Neural cell (in vitro differentiated cells): ENCODE measurements around the gene BABAM2. TPM values are rescaled to one million over a fixed set of nuclear protein-coding genes. Genes with fewer than 3 reads are reported as not detected.

Experiments used
- H2AFZ ChIP-seq: fragments of 200-600, 300-800 bp; sonication (generic), shearing (Covaris generic); 2 replicates; pipeline ENCODE4 v1.6.0; 2014; ENCODE audit warnings: low read depth, mild to moderate bottlenecking, antibody characterized with exemption, low read length, moderate library complexity
- H3F3A ChIP-seq: fragments of 200-600 bp; shearing (Covaris generic); 2 replicates; pipeline ENCODE4 v1.6.1; 2016; ENCODE audit warnings: mild to moderate bottlenecking, moderate library complexity, mixed read lengths, antibody characterized with exemption, low read length; ENCODE audit not compliant: insufficient read depth, poor library complexity, severe bottlenecking
- H3K27ac ChIP-seq: fragments of 200-600, 300-800 bp; sonication (generic), shearing (Covaris generic); 2 replicates; pipeline ENCODE4 v1.5.1; 2014; ENCODE audit warnings: mild to moderate bottlenecking, low read length, moderate library complexity
- H3K27me3 ChIP-seq: fragments of 300-800, 200-600 bp; sonication (generic), shearing (Covaris generic); 2 replicates; pipeline ENCODE4 v1.6.0; 2014; ENCODE audit warnings: mild to moderate bottlenecking, low read depth, low read length, moderate library complexity; ENCODE audit not compliant: insufficient read depth
- H3K36me3 ChIP-seq: fragments of 300-800, 200-600 bp; sonication (generic), shearing (Covaris generic); 2 replicates; pipeline ENCODE4 v1.5.1; 2014; ENCODE audit warnings: mild to moderate bottlenecking, antibody characterized with exemption, low read length, moderate library complexity; ENCODE audit not compliant: insufficient read depth
- H3K4me2 ChIP-seq: fragments of 300-800, 200-600 bp; sonication (generic), shearing (Covaris generic); 2 replicates; pipeline ENCODE4 v1.6.0; 2014; ENCODE audit warnings: mild to moderate bottlenecking, low read length
- H3K4me3 ChIP-seq: fragments of 300-800, 200-600 bp; sonication (generic), shearing (Covaris generic); 2 replicates; pipeline ENCODE4 v1.5.1; 2014; ENCODE audit warnings: mild to moderate bottlenecking, low read length, moderate library complexity
- H3K79me2 ChIP-seq: fragments of 200-600 bp; shearing (Covaris generic); replicated peaks from 2 replicates; pipeline ENCODE4 v1.6.0; 2014; ENCODE audit warnings: mild to moderate bottlenecking, low read length, moderate library complexity; ENCODE audit not compliant: insufficient read depth
- H3K9ac ChIP-seq: fragments of 300-800, 200-600 bp; sonication (generic), shearing (Covaris generic); 2 replicates; pipeline ENCODE4 v1.6.1; 2016; ENCODE audit warnings: mild to moderate bottlenecking, low read length, mixed read lengths
- H3K9me2 ChIP-seq: fragments of 200-600 bp; shearing (Covaris generic); 2 replicates; pipeline ENCODE4 v1.6.1; 2016; ENCODE audit warnings: mild to moderate bottlenecking, low read length, mixed read lengths; ENCODE audit not compliant: insufficient read depth
- H3K9me3 ChIP-seq: fragments of 200-600, 300-800 bp; sonication (generic), shearing (Covaris generic); 2 replicates; pipeline ENCODE4 v1.6.1; 2016; ENCODE audit warnings: mild to moderate bottlenecking, mixed run types, low read length, moderate library complexity, mixed read lengths
- H4K20me1 ChIP-seq: fragments of 200-600 bp; shearing (Covaris generic); 2 replicates; pipeline ENCODE4 v1.6.1; 2016; ENCODE audit warnings: mild to moderate bottlenecking, mixed run types; ENCODE audit not compliant: insufficient read depth
- CTCF ChIP-seq: fragments of 450-650 bp; IDR thresholded peaks from 2 replicates; pipeline ENCODE4 v1.5.1; 2014; ENCODE audit warnings: antibody characterized with exemption, mild to moderate bottlenecking, moderate library complexity; ENCODE audit not compliant: poor library complexity, severe bottlenecking
- EP300 ChIP-seq: fragments of 450-650 bp; conservative IDR thresholded peaks from 2 replicates; pipeline ENCODE4 v1.6.1; 2014; ENCODE audit warnings: antibody characterized with exemption, mild to moderate bottlenecking, moderate library complexity; ENCODE audit not compliant: poor library complexity, severe bottlenecking
- EZH2 ChIP-seq: fragments of 200-600, 300-800 bp; shearing (Covaris generic), sonication (generic); IDR thresholded peaks from 2 replicates; pipeline ENCODE4 v1.6.1; 2014; ENCODE audit warnings: antibody characterized with exemption, low read length, borderline replicate concordance, mild to moderate bottlenecking; ENCODE audit not compliant: insufficient read depth, poor library complexity, severe bottlenecking
- MXI1 ChIP-seq: fragments of 450-650 bp; conservative IDR thresholded peaks from 2 replicates; pipeline ENCODE4 v1.6.1; 2014; ENCODE audit warnings: antibody characterized with exemption, mild to moderate bottlenecking; ENCODE audit not compliant: poor library complexity, severe bottlenecking
- POLR2AphosphoS5 ChIP-seq: IDR thresholded peaks from 2 replicates; pipeline ENCODE4 v1.6.1; 2012
- RAD21 ChIP-seq: fragments of 450-650 bp; conservative IDR thresholded peaks from 2 replicates; pipeline ENCODE4 v1.6.1; 2014; ENCODE audit warnings: antibody characterized with exemption, mild to moderate bottlenecking, moderate library complexity
- REST ChIP-seq: IDR thresholded peaks from 2 replicates; pipeline ENCODE4 v1.6.1; 2012; ENCODE audit warnings: borderline replicate concordance
- SMC3 ChIP-seq: fragments of 450-650 bp; conservative IDR thresholded peaks from 2 replicates; pipeline ENCODE4 v1.6.1; 2014; ENCODE audit warnings: antibody characterized with exemption, mild to moderate bottlenecking, moderate library complexity; ENCODE audit not compliant: poor library complexity
- TAF1 ChIP-seq: IDR thresholded peaks from 2 replicates; pipeline ENCODE4 v1.6.1; 2012; ENCODE audit warnings: low read depth
- polyA plus RNA-seq: library from polyadenylated mRNA; depleted of rRNA; stranded (reverse); fragments of >200 nt; gene quantifications from 2 replicates; pipeline ENCODE4 v1.2.3, GENCODE V29; 2014

The BABAM2 gene
- polyA plus RNA-seq, 1 donor from 2014 or later: 15.3 TPM

GRCh38 chr2:28174211-28174610, 283.7 kb downstream of the BABAM2 start:
- no peak overlapping the region for H2AFZ ChIP-seq
- TF ChIP-seq RAD21: no peak
- TF ChIP-seq POLR2AphosphoS5: no peak
- TF ChIP-seq MXI1: no peak
- no peak for TF ChIP-seq EZH2
- no peaks in the 10 kb centered on the region for H3K36me3 ChIP-seq
- no peaks in the 10 kb centered on the region for H4K20me1 ChIP-seq
- H3K4me2 ChIP-seq: no peak overlapping the region
- H3K9me2 ChIP-seq: no peaks in the 10 kb centered on the region
- no peak overlapping the region for H3K4me3 ChIP-seq
- H3K9ac ChIP-seq: no peak overlapping the region
- no peaks in the 10 kb centered on the region for H3K27me3 ChIP-seq
- H3K9me3 ChIP-seq: no peaks in the 10 kb centered on the region
- H3K27ac ChIP-seq: no peak overlapping the region
- no peaks in the 10 kb centered on the region for H3F3A ChIP-seq
- H3K79me2 ChIP-seq: no peaks in the 10 kb centered on the region

GRCh38 chr2:28175028-28175427, 284.5 kb downstream of the BABAM2 start:
- no peaks in the 10 kb centered on the region for H3K9me2 ChIP-seq
- no peak overlapping the region for H3K27ac ChIP-seq

More at GRCh38 chr2:28175028-28175427, 284.5 kb downstream of the BABAM2 start:
- no peaks in the 10 kb centered on the region for H4K20me1 ChIP-seq
- H3F3A ChIP-seq: no peaks in the 10 kb centered on the region
- no peak overlapping the region for H2AFZ ChIP-seq
- no peaks in the 10 kb centered on the region for H3K9me3 ChIP-seq
- H3K36me3 ChIP-seq: no peaks in the 10 kb centered on the region
- H3K9ac ChIP-seq: no peak overlapping the region
- H3K27me3 ChIP-seq: no peaks in the 10 kb centered on the region
- no peak overlapping the region for H3K4me3 ChIP-seq
- TF ChIP-seq EZH2 (no peak), EP300 (no peak), POLR2AphosphoS5 (no peak), CTCF (no peak), RAD21 (no peak), SMC3 (no peak), TAF1 (no peak), MXI1 (no peak), REST (no peak)
- no peaks in the 10 kb centered on the region for H3K79me2 ChIP-seq
- no peak overlapping the region for H3K4me2 ChIP-seq
